ENCODE results near the gene SDC3.

Gene SDC3

GRCh38 chr1:30929135-30929889, 20.8 kb upstream of the SDC3 start:
- TF ChIP-seq RAD21 (IDR thresholded peaks at IDR 0.05; ENCODE audit: low read depth) (peak; percentile 59), TCF12 (IDR thresholded peaks at IDR 0.05; ENCODE audit: low read depth) (no peak; the same call in 1 of the 2 replicates)

DNA sequence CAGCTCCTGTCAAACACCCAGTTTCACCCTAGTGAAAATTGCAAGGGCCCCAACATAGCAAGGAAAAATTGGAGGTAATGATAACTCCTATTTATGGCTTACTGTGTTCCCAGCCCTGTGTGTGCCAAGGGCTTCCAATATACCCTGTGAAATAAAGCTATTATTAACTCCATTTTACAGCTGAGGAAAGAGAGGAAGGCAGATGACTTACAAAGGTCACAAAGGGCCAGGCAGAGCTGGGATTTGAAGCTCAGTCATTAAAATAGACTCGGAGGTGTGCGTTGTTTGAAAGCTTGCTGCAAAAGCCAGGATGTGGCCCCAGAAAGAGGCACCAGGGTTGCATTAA, 20.2 kb upstream of the SDC3 start:
- TF ChIP-seq CREB1 (IDR thresholded peaks at IDR 0.05; ENCODE audit: low read depth), result no peak
- TF ChIP-seq NFIC (IDR thresholded peaks at IDR 0.05), result no peak
- TF ChIP-seq, protein P1, sequence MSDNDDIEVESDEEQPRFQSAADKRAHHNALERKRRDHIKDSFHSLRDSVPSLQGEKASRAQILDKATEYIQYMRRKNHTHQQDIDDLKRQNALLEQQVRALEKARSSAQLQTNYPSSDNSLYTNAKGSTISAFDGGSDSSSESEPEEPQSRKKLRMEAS (IDR thresholded peaks at IDR 0.05), result no peak
- no peak for TF ChIP-seq REST (IDR thresholded peaks at IDR 0.05; ENCODE audit: low read depth)
- no peak for TF ChIP-seq TEAD4 (IDR thresholded peaks at IDR 0.05)
- no peak for TF ChIP-seq TCF12 (IDR thresholded peaks at IDR 0.05; ENCODE audit: low read depth)
- TF ChIP-seq USF1 (IDR thresholded peaks at IDR 0.05), result no peak
- no peak for TF ChIP-seq FOXM1 (IDR thresholded peaks at IDR 0.05; ENCODE audit: borderline replicate concordance, low read depth)
- TF ChIP-seq RAD21 (IDR thresholded peaks at IDR 0.05; ENCODE audit: low read depth), result no peak
- no peak for TF ChIP-seq TAF1 (IDR thresholded peaks at IDR 0.05; ENCODE audit: low read depth)
- no peak for TF ChIP-seq EGR1 (IDR thresholded peaks at IDR 0.05)
- TF ChIP-seq ZBTB7A (IDR thresholded peaks at IDR 0.05; ENCODE audit: low read depth), result no peak
- TF ChIP-seq EP300 (IDR thresholded peaks at IDR 0.05; ENCODE audit: borderline replicate concordance), result no peak
- TF ChIP-seq CEBPB (IDR thresholded peaks at IDR 0.05), result no peak
- no peak for TF ChIP-seq YY1 (IDR thresholded peaks at IDR 0.05; ENCODE audit: low read depth)

GRCh38 chr1:30928171-30928570, 19.6 kb upstream of the SDC3 start:
- TF ChIP-seq FOXM1 (IDR thresholded peaks at IDR 0.05; ENCODE audit: borderline replicate concordance, low read depth) (no peak), YY1 (IDR thresholded peaks at IDR 0.05; ENCODE audit: low read depth) (no peak), CREB1 (IDR thresholded peaks at IDR 0.05; ENCODE audit: low read depth) (no peak), REST (IDR thresholded peaks at IDR 0.05; ENCODE audit: low read depth) (no peak), USF1 (IDR thresholded peaks at IDR 0.05) (no peak)

DNA sequence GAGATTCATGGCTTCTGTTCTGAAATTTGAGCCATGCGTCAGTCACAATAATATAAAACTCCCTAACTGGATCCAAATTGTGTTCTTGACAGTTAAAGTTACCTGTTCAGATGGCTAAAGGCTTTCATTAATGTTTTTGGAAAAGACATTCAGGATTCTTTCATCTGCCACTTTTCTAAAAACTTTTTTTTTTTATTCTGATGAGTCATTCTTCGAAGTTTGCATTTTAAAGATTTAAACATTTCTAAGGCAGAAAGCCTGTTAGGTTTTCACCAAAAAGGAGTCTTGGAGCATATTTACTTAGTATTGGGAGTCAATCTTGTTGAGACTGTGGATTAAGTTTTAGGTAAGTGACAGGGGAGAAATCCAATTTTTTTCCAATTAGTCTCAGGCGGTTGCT, 18.9 kb upstream of the SDC3 start:
- TF ChIP-seq USF1 (IDR thresholded peaks at IDR 0.05) (no peak), EGR1 (IDR thresholded peaks at IDR 0.05) (no peak), REST (IDR thresholded peaks at IDR 0.05; ENCODE audit: low read depth) (no peak), CREB1 (IDR thresholded peaks at IDR 0.05; ENCODE audit: low read depth) (no peak), TEAD4 (IDR thresholded peaks at IDR 0.05) (no peak), CEBPB (IDR thresholded peaks at IDR 0.05) (no peak), TCF12 (IDR thresholded peaks at IDR 0.05; ENCODE audit: low read depth) (no peak), NFIC (IDR thresholded peaks at IDR 0.05) (no peak), YY1 (IDR thresholded peaks at IDR 0.05; ENCODE audit: low read depth) (no peak), TAF1 (IDR thresholded peaks at IDR 0.05; ENCODE audit: low read depth) (no peak), ZBTB7A (IDR thresholded peaks at IDR 0.05; ENCODE audit: low read depth) (no peak), RAD21 (IDR thresholded peaks at IDR 0.05; ENCODE audit: low read depth) (no peak), FOXM1 (IDR thresholded peaks at IDR 0.05; ENCODE audit: borderline replicate concordance, low read depth) (no peak), EP300 (IDR thresholded peaks at IDR 0.05; ENCODE audit: borderline replicate concordance) (no peak)
- TF ChIP-seq, protein P1 (IDR thresholded peaks at IDR 0.05), result no peak

All from Ishikawa (cell line).